KOPT-K1 (cell line): ENCODE measurements around the gene DPPA3.
"Not testable (repeated sequence)": the region's sequence is repeated elsewhere in the genome, so short reads cannot be mapped to it uniquely, and the experiment has no call there.

Experiments used
- H3K27ac ChIP-seq: fragments of 200-600 bp; sonication (generic); 2 replicates; pipeline ENCODE4 v1.5.1; 2016; ENCODE audit warnings: antibody characterized with exemption, mild to moderate bottlenecking, low read depth, low read length; ENCODE audit not compliant: poor library complexity, severe bottlenecking
- H3K36me3 ChIP-seq: fragments of 200-600 bp; sonication (generic); 2 replicates; pipeline ENCODE4 v1.5.1; 2017; ENCODE audit warnings: antibody characterized with exemption, mild to moderate bottlenecking, low read length, moderate library complexity; ENCODE audit not compliant: insufficient read depth
- H3K9me3 ChIP-seq: fragments of 200-600 bp; sonication (generic); 2 replicates; pipeline ENCODE4 v1.5.1; 2017; ENCODE audit warnings: antibody characterized with exemption, low read length, mild to moderate bottlenecking; ENCODE audit not compliant: insufficient read depth, poor library complexity, severe bottlenecking

Gene DPPA3

GRCh38 chr12:7709969-7710675 lies 1.1 kb upstream of the DPPA3 start:
- Histone ChIP-seq H3K27ac (no peak overlapping the region), H3K9me3 (no peaks in the 10 kb centered on the region), H3K36me3 (no peaks in the 10 kb centered on the region)

- H3K27ac ChIP-seq = no peak overlapping the region
- H3K36me3 ChIP-seq = no peaks in the 10 kb centered on the region
- H3K9me3 ChIP-seq = no peaks in the 10 kb centered on the region
These were observed 1.7 kb downstream of the DPPA3 start for GRCh38 chr12:7712841-7713442.

DNA sequence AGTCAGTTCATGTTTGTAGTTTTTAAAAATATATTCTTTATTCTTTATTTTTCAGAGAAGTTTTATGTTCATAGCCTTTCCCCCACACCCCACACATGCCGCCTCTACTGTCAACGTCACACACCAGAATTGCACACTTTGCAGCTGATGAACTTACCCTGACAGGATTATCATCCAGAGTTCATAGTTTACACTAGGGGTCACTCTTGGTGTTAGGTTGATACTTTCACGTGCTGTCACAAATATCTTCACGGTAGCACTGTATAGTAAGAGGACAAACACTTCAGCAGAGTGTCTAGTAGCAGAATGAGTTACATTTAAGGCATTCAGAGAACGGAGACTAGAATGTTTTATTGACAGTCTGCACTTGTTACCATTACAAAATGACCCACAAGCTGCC lies 5.1 kb downstream of the DPPA3 start:
- Histone ChIP-seq H3K36me3 (no peaks in the 10 kb centered on the region), H3K9me3 (no peaks in the 10 kb centered on the region), H3K27ac (no peak overlapping the region)

GRCh38 chr12:7719946-7720730 lies 8.9 kb downstream of the DPPA3 start:
- H3K36me3 ChIP-seq = no peaks in the 10 kb centered on the region
- H3K27ac ChIP-seq = no peak overlapping the region

GRCh38 chr12:7723926-7724325 lies 12.7 kb downstream of the DPPA3 start:
- H3K36me3 ChIP-seq = no peaks in the 10 kb centered on the region
- H3K27ac ChIP-seq = no peak overlapping the region
- no peaks in the 10 kb centered on the region for H3K9me3 ChIP-seq

More at GRCh38 chr12:7719946-7720730, 8.9 kb downstream of the DPPA3 start:
- H3K9me3 ChIP-seq = no peaks in the 10 kb centered on the region

DNA sequence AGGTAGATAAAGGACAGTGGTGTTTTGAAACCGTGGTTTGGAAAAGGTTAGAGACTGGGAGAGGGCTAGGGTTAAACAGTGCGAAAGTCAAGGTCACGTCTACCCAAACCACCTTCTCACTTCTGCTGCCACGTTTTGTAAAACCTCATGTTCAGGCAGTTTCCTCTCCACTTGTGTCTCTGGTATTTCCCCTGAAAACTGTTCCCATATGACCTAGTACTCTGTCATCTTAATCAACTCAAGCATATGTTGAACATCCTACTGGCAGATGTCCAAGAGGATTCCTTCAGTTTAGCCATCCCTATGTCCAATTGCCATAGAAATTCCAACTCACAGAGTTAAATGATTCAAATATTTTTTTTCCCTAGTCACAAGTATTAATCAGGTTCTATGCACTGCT lies 18.5 kb downstream of the DPPA3 start:
- no peaks in the 10 kb centered on the region for H3K36me3 ChIP-seq
- H3K9me3 ChIP-seq = no peaks in the 10 kb centered on the region
- H3K27ac ChIP-seq = no peak overlapping the region

- H3K27ac ChIP-seq = not testable (repeated sequence)
These were observed 19.8 kb downstream of the DPPA3 start for GRCh38 chr12:7730984-7731383.

GRCh38 chr12:7731486-7731885 lies 20.3 kb downstream of the DPPA3 start:
- Histone ChIP-seq H3K9me3 (no peaks in the 10 kb centered on the region), H3K27ac (no peak overlapping the region), H3K36me3 (no peaks in the 10 kb centered on the region)

More at GRCh38 chr12:7730984-7731383, 19.8 kb downstream of the DPPA3 start:
- H3K36me3 ChIP-seq, H3K9me3 ChIP-seq: not testable (repeated sequence)

GRCh38 chr12:7732993-7733392 lies 21.8 kb downstream of the DPPA3 start:
- H3K9me3 ChIP-seq = no peaks in the 10 kb centered on the region
- no peak overlapping the region for H3K27ac ChIP-seq
- no peaks in the 10 kb centered on the region for H3K36me3 ChIP-seq

GRCh38 chr12:7747246-7747645 lies 36.0 kb downstream of the DPPA3 start, which contains the start of gene CLEC4C:
Gene CLEC4C, minus strand, starts transcription at chr12:7747375. Its CDS starts 27 bp downstream, at chr12:7747348.
- Histone ChIP-seq H3K36me3 (no peaks in the 10 kb centered on the region), H3K27ac (no peak within 1 kb of the TSS), H3K9me3 (no peaks in the 10 kb centered on the region)

DNA sequence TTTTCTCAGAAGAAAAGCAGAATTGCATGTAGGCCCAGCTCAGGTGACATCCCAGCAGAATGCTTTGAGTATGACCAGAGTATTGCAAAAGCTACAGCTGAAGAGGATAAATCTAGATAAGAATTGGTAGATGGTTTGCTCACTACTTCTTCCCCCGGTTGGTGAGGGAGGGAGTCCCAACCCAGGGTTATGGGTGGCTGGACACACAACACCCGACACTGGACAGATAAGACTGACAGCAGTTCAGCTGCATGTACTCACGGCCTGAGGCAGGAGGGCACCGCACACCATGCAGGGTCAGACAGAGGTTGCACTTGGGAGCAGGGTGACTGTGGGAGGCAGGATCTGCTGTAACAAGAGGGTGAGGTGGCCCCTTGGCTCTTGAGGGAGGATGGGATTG lies 37.6 kb downstream of the DPPA3 start:
- H3K9me3 ChIP-seq = no peaks in the 10 kb centered on the region

GRCh38 chr12:7749442-7749841 lies 38.2 kb downstream of the DPPA3 start:
- no peak overlapping the region for H3K27ac ChIP-seq
- H3K9me3 ChIP-seq = no peaks in the 10 kb centered on the region
- H3K36me3 ChIP-seq = no peaks in the 10 kb centered on the region

More for the DNA sequence above, 37.6 kb downstream of the DPPA3 start:
- H3K27ac ChIP-seq = no peak overlapping the region
- H3K36me3 ChIP-seq = no peaks in the 10 kb centered on the region

GRCh38 chr12:7750350-7750749 lies 39.1 kb downstream of the DPPA3 start:
- no peaks in the 10 kb centered on the region for H3K9me3 ChIP-seq
- no peak overlapping the region for H3K27ac ChIP-seq
- H3K36me3 ChIP-seq = no peaks in the 10 kb centered on the region

- H3K27ac ChIP-seq = no peak overlapping the region
- H3K36me3 ChIP-seq = no peaks in the 10 kb centered on the region
- no peaks in the 10 kb centered on the region for H3K9me3 ChIP-seq
These were observed 40.2 kb downstream of the DPPA3 start for GRCh38 chr12:7751394-7751793.
